Measurements from ENCODE around the gene TRIM10. TPM values are rescaled to one million over a fixed set of nuclear protein-coding genes. Genes with fewer than 3 reads are reported as not detected.
A peak's percentile ranks its signal among the peaks of the same experiment; 100 is the strongest.
"Not testable (repeated sequence)": the region's sequence is repeated elsewhere in the genome, so short reads cannot be mapped to it uniquely, and the experiment has no call there.

Gene TRIM10
- total RNA-seq, 1 experiment from 2014 or later, result not detected

GRCh38 chr6:30140240-30140639 lies 20.8 kb downstream of the TRIM10 start:
- H3K36me3 ChIP-seq; DNase-seq (ENCODE audit: low read depth in 1 of 2, low spot score in 2 of 2); H3K4me3 ChIP-seq; H3K9me3 ChIP-seq (replicated peaks); H3K27ac ChIP-seq; H3K4me1 ChIP-seq (replicated peaks): not testable (repeated sequence)
- H3K27me3 ChIP-seq (replicated peaks), result peaks cover 44% of the 10 kb centered on the region

GRCh38 chr6:30136570-30137286 lies 24.3 kb downstream of the TRIM10 start:
- H3K27me3 ChIP-seq (replicated peaks), result peaks cover 39% of the 10 kb centered on the region
- no peak for DNase-seq (ENCODE audit: low read depth in 1 of 2, low spot score in 2 of 2)

GRCh38 chr6:30135757-30136156 lies 25.3 kb downstream of the TRIM10 start, which contains the start of gene TRIM40:
Gene TRIM40 (plus strand): TSS chr6:30136140. CDS start chr6:30137037, 897 bp downstream.
- DNase-seq (ENCODE audit: low read depth in 1 of 2, low spot score in 2 of 2), result no peak
- peaks cover 35% of the 10 kb centered on the region for H3K27me3 ChIP-seq (replicated peaks)

More at GRCh38 chr6:30136570-30137286, 24.3 kb downstream of the TRIM10 start:
- Histone ChIP-seq H3K9me3 (replicated peaks) (no peaks in the 10 kb centered on the region; the same call in 1 of the 2 replicates), H3K4me3 (no peak overlapping the region), H3K36me3 (no peaks in the 10 kb centered on the region), H3K4me1 (replicated peaks) (no peaks in the 10 kb centered on the region), H3K27ac (no peak overlapping the region)

GRCh38 chr6:30135147-30135546 lies 25.9 kb downstream of the TRIM10 start:
- Histone ChIP-seq H3K4me3 (no peak overlapping the region), H3K27me3 (replicated peaks) (peaks cover 38% of the 10 kb centered on the region)

More at GRCh38 chr6:30135757-30136156, 25.3 kb downstream of the TRIM10 start, which contains the start of gene TRIM40:
- no peaks in the 10 kb centered on the region for H3K36me3 ChIP-seq
- no peak within 1 kb of the TSS for H3K4me3 ChIP-seq
- no peaks in the 10 kb centered on the region; the same call in 1 of the 2 replicates for H3K9me3 ChIP-seq (replicated peaks)
- H3K4me1 ChIP-seq (replicated peaks), result peaks cover 2% of the 10 kb centered on the region; the same call in 1 of the 2 replicates
- H3K27ac ChIP-seq, result no peak within 1 kb of the TSS

GRCh38 chr6:30131947-30132497 lies 29.0 kb downstream of the TRIM10 start:
- H3K4me3 ChIP-seq, result no peak overlapping the region
- no peak overlapping the region for H3K27ac ChIP-seq
- H3K36me3 ChIP-seq, result no peaks in the 10 kb centered on the region
- no peaks in the 10 kb centered on the region; the same call in 1 of the 2 replicates for H3K9me3 ChIP-seq (replicated peaks)
- H3K27me3 ChIP-seq (replicated peaks), result peaks cover 40% of the 10 kb centered on the region
- no peak for DNase-seq (ENCODE audit: low read depth in 1 of 2, low spot score in 2 of 2)
- H3K4me1 ChIP-seq (replicated peaks), result peaks cover 3% of the 10 kb centered on the region; the same call in 1 of the 2 replicates

More at GRCh38 chr6:30135147-30135546, 25.9 kb downstream of the TRIM10 start:
- no peak overlapping the region for H3K27ac ChIP-seq
- no peaks in the 10 kb centered on the region for H3K36me3 ChIP-seq
- no peak for DNase-seq (ENCODE audit: low read depth in 1 of 2, low spot score in 2 of 2)
- H3K9me3 ChIP-seq (replicated peaks), result no peaks in the 10 kb centered on the region; the same call in 1 of the 2 replicates
- H3K4me1 ChIP-seq (replicated peaks), result peaks cover 3% of the 10 kb centered on the region; the same call in 1 of the 2 replicates

GRCh38 chr6:30130887-30131862 lies 29.8 kb downstream of the TRIM10 start:
- peak; percentile 69 to 73 for DNase-seq (ENCODE audit: low read depth in 1 of 2, low spot score in 2 of 2)
- Histone ChIP-seq H3K27ac (no peak overlapping the region), H3K4me1 (replicated peaks) (peaks cover 3% of the 10 kb centered on the region; the same call in 1 of the 2 replicates), H3K36me3 (no peaks in the 10 kb centered on the region), H3K4me3 (no peak overlapping the region), H3K27me3 (replicated peaks) (peaks cover 36% of the 10 kb centered on the region), H3K9me3 (replicated peaks) (no peaks in the 10 kb centered on the region; the same call in 1 of the 2 replicates)

GRCh38 chr6:30130179-30130679 lies 30.8 kb downstream of the TRIM10 start:
- Histone ChIP-seq H3K9me3 (replicated peaks) (no peaks in the 10 kb centered on the region; the same call in 1 of the 2 replicates), H3K27me3 (replicated peaks) (peaks cover 33% of the 10 kb centered on the region), H3K4me3 (no peak overlapping the region), H3K27ac (no peak overlapping the region), H3K4me1 (replicated peaks) (peaks cover 3% of the 10 kb centered on the region; the same call in 1 of the 2 replicates), H3K36me3 (no peaks in the 10 kb centered on the region)
- DNase-seq (ENCODE audit: low read depth in 1 of 2, low spot score in 2 of 2), result no peak

GRCh38 chr6:30129265-30130178 lies 31.5 kb downstream of the TRIM10 start:
- Histone ChIP-seq H3K4me1 (replicated peaks) (peaks cover 3% of the 10 kb centered on the region; the same call in 1 of the 2 replicates), H3K36me3 (no peaks in the 10 kb centered on the region), H3K9me3 (replicated peaks) (no peaks in the 10 kb centered on the region; the same call in 1 of the 2 replicates), H3K27me3 (replicated peaks) (peaks cover 33% of the 10 kb centered on the region), H3K27ac (no peak overlapping the region), H3K4me3 (no peak overlapping the region)
- DNase-seq (ENCODE audit: low read depth in 1 of 2, low spot score in 2 of 2), result no peak

GRCh38 chr6:30127238-30128093 lies 33.5 kb downstream of the TRIM10 start:
- Histone ChIP-seq H3K27ac (no peak overlapping the region), H3K4me3 (no peak overlapping the region), H3K9me3 (replicated peaks) (no peaks in the 10 kb centered on the region), H3K4me1 (replicated peaks) (peaks cover 3% of the 10 kb centered on the region; the same call in 1 of the 2 replicates), H3K36me3 (no peaks in the 10 kb centered on the region), H3K27me3 (replicated peaks) (peaks cover 20% of the 10 kb centered on the region)
- DNase-seq (ENCODE audit: low read depth in 1 of 2, low spot score in 2 of 2), result no peak

GRCh38 chr6:30122515-30122914 lies 38.5 kb downstream of the TRIM10 start:
- no peak for DNase-seq (ENCODE audit: low read depth in 1 of 2, low spot score in 2 of 2)
- H3K9me3 ChIP-seq (replicated peaks), result no peaks in the 10 kb centered on the region

GRCh38 chr6:30121446-30122366 lies 39.3 kb downstream of the TRIM10 start:
- H3K4me3 ChIP-seq, result no peak overlapping the region
- no peaks in the 10 kb centered on the region for H3K9me3 ChIP-seq (replicated peaks)
- H3K27ac ChIP-seq, result no peak overlapping the region
- peaks cover 9% of the 10 kb centered on the region for H3K4me1 ChIP-seq (replicated peaks)
- no peaks in the 10 kb centered on the region for H3K36me3 ChIP-seq
- H3K27me3 ChIP-seq (replicated peaks), result no peaks in the 10 kb centered on the region; the same call in 1 of the 2 replicates
- no peak for DNase-seq (ENCODE audit: low read depth in 1 of 2, low spot score in 2 of 2)

More at GRCh38 chr6:30122515-30122914, 38.5 kb downstream of the TRIM10 start:
- Histone ChIP-seq H3K36me3 (no peaks in the 10 kb centered on the region), H3K27me3 (replicated peaks) (no peaks in the 10 kb centered on the region; the same call in 1 of the 2 replicates), H3K4me3 (no peak overlapping the region), H3K27ac (no peak overlapping the region), H3K4me1 (replicated peaks) (peaks cover 9% of the 10 kb centered on the region)
